Inferior parietal cortex (tissue), 1 donor: Measurements from ENCODE around the gene TXNDC15.

Experiments
- DNase-seq: peaks from one replicate; pipeline ENCODE4 v3.0.0-alpha.2; 2016; ENCODE audit errors: extremely low spot score

The TXNDC15 gene

DNA sequence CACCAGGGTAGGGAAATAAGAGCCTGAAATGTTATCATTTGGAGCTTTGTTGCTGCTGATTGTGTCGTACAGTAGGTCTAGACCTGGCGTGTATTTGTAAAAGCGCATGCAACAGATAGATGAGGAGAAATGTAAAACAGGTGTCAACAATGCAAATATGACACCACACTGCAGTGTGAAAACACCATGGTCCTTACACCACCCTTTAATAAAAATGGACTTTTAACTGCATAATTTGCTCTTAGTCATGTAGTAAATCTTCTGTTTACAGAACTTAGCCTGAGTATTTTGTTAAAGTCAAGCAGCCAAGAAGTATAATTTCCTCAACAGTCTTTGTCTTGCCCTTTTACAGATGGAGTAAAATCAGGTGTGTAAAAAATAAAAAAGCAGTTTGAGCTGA, 44.7 kb downstream of the TXNDC15 start:
- no peak for DNase-seq

DNA sequence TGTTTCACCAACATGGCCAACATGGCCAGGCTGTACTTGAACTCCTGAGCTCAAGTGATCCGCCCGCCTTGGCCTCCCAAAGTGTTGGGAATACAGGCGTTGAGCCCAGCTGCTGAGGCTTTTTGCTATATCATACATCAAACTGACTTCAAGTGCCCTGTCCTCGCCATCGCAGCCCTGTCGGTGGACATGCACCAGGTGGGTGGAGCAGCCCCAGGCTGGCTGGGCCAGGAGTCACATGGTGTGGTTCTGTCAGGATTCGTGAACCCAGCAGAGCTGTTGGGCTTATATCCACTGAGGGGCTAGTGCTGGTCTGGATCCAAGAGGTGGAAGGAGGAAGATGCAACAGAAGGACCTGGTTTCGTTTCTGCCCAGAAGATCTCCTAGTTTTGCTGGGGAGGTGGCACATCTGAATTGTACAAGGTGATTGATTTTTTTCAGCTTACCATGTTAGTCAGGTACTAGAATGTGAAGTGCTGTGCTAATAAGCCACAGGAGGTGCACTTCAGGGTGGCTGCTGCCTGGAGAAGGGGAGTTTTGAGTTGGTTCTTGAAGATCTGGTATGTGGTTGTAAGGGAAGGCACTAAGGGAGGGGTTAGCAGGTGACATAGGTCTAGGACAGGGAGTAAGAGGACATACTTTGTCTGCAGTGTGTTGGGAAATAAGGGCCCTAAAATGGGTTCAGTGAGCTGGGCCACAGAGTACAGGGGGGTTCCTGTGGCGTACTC, 46.8 kb downstream of the TXNDC15 start:
- no peak for DNase-seq

DNA sequence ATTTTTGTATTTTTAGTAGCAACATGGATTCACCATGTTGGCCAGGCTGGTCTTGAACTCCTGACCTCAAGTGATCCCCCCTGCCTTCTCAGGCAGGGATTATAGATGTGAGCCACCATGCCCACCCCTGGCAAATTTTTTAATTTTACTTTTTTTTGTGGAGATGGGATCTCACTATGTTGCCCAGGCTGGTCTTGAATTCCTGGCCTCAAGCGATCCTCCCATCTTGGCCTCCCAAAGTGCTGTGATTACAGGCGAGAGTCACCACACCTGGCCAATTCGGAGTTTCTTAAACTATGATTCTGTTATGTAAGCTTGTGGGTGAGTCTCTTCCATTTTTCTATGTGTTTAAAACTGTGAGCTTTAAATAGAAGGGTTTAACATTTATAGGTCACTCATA, 58.3 kb downstream of the TXNDC15 start:
- DNase-seq = no peak

- no peak for DNase-seq
These were observed 60.0 kb downstream of the TXNDC15 start for GRCh38 chr5:134934202-134934601.

GRCh38 chr5:134935711-134936602, 61.8 kb downstream of the TXNDC15 start:
- DNase-seq = no peak

- DNase-seq = no peak
These were observed 63.4 kb downstream of the TXNDC15 start for GRCh38 chr5:134937526-134937925.

DNA sequence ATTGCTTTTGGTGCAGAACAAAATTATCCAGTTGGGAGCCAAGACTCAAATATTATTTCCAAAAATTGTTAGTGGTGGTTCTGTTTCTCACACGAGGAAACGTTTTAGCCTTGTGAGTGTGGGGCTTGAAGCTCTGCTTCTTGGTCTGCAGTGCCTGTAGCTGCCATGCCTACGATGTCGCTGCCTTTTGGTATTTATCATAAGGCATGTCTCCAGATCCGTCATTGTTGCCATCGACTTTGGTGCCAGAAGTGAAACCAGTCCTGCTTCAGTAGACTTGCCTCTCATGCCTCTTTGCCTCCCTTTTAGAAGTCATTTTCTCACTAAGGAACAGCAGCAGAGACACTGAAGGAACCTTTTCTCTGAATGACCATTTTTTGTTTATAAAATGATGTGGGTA, 63.9 kb downstream of the TXNDC15 start:
- DNase-seq = no peak

GRCh38 chr5:134939500-134939899, 65.3 kb downstream of the TXNDC15 start:
- no peak for DNase-seq

GRCh38 chr5:134943547-134943946, 69.4 kb downstream of the TXNDC15 start:
- DNase-seq = no peak

GRCh38 chr5:134944630-134945029, 70.5 kb downstream of the TXNDC15 start:
- no peak for DNase-seq

DNA sequence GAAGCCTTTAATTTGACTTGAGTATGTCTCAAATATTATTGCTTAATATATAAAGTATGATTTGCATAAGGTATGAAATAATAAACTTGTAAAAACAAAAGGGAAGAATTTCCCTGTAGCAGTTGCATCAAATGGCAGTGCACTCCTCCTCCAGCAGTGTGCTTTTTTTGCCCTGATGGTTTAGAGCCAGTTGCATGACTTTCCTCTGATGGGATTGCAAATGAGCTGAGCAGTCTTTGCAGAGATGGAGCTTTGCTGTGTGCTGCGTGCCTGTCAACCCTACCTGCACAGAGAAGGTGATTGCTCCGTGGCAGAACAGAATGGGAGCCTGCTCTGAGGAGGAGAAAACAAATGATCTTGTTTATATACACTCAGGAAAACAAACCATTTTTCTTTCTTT, 70.9 kb downstream of the TXNDC15 start:
- no peak for DNase-seq

DNA sequence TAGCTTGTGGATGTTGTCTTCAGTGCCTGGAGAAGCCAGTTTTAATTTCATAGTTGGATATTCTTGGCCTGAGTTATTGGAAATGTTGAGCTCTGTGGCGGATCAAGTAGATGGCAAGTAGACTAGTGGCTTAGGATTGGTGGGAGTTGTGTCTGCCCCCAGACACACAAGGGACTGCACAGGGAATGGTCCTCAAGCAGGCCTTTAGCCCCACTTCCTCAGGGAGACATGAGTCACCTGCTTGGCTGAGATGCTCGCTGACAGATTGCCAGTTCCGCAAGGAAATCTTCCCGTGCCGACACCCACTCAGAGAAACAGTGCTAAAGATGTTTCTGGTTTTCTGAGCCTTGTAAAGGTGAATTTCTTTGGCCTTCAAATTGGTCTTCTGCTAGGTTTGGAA, 74.7 kb downstream of the TXNDC15 start:
- DNase-seq = no peak

DNA sequence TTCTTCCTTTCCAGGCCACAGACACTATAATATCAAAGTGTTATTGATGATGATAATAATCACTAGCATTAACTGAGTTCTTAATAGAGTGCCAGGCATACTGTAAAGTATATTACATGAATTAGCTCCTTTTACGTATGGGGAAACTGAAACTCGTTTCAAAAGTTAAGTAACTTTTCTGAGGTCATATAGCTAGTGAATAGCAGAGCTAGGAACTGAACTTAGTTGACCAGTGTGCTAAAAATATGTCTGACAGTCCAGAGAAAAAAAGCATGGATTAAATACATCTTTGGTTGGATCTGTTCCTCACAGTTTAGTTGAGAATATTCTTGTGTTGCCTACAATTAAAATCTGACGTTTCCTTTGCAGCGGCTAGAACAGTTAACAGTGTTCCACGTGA, 75.1 kb downstream of the TXNDC15 start:
- no peak for DNase-seq
